H1 (cell line): ENCODE results near the gene RBM5. TPM values are rescaled to one million over a fixed set of nuclear protein-coding genes. Genes with fewer than 3 reads are reported as not detected.

Source experiments
- CTCF ChIA-PET: fragments of 300-600 bp; sonication (Branson Sonifier 250); formaldehyde crosslinking; loops from one replicate; lab custom pipeline; 2021; ENCODE audit not compliant: partially characterized antibody; lab: Charles Lee
- POLR2A ChIA-PET: fragments of 300-600 bp; sonication (Branson Sonifier 250); formaldehyde crosslinking; loops from one replicate; lab custom pipeline; 2021; ENCODE audit warnings: inconsistent platforms; ENCODE audit not compliant: partially characterized antibody; lab: Charles Lee
- DNase-seq, 2 experiments: peaks; one replicate each; pipeline versions ENCODE4 v3.0.0 to v3.0.0-alpha.2; 2010 to 2022; ENCODE audit warnings: low spot score in 2 of 2, low read depth in 1 of 2, mixed read lengths in 1 of 2
- FAIRE-seq: peaks from 2 replicates; lab custom pipeline; 2011; peaks lifted over from hg19 to GRCh38; lab: Jason Lieb, UNC
- H2AFZ ChIP-seq: 2 replicates; pipeline ENCODE4 v1.8.1; 2012; ENCODE audit warnings: low read length, inconsistent platforms
- H2AK5ac ChIP-seq: 2 replicates; pipeline ENCODE4 v1.6.1; 2013; ENCODE audit warnings: low read depth, low read length
- H2BK120ac ChIP-seq: replicated peaks from 2 replicates; pipeline ENCODE3; 2013; ENCODE audit warnings: low read depth, low read length, inconsistent platforms
- H2BK12ac ChIP-seq: 2 replicates; pipeline ENCODE4 v1.6.1; 2013; ENCODE audit warnings: low read depth, low read length
- H2BK15ac ChIP-seq: 2 replicates; pipeline ENCODE4 v1.6.1; 2013; ENCODE audit warnings: low read length
- H2BK20ac ChIP-seq: 2 replicates; pipeline ENCODE4 v1.6.1; 2013; ENCODE audit warnings: low read length
- H2BK5ac ChIP-seq: 2 replicates; pipeline ENCODE4 v1.6.1; 2013; ENCODE audit warnings: low read depth, low read length
- H3K14ac ChIP-seq: 2 replicates; pipeline ENCODE4 v1.6.1; 2013; ENCODE audit warnings: inconsistent platforms; ENCODE audit not compliant: insufficient read length
- H3K18ac ChIP-seq: 2 replicates; pipeline ENCODE4 v1.6.1; 2013; ENCODE audit warnings: low read length; ENCODE audit errors: extremely low read depth
- H3K23ac ChIP-seq: 2 replicates; pipeline ENCODE4 v1.6.1; 2013; ENCODE audit warnings: inconsistent platforms; ENCODE audit not compliant: insufficient read length
- H3K23me2 ChIP-seq: 2 replicates; pipeline ENCODE4 v1.6.1; 2013; ENCODE audit warnings: low read depth, low read length
- H3K27ac ChIP-seq: 2 replicates; pipeline ENCODE4 v1.6.1; 2011; ENCODE audit warnings: low read depth, low read length, inconsistent platforms
- H3K27me3 ChIP-seq, 4 experiments: replicated peaks in 1 of 4; 1 replicate in 1 of 4; 2 replicates in 3 of 4; pipeline versions ENCODE4 v1.6.1 to v1.8.1; 2011 to 2013; ENCODE audit warnings: low read length in 3 of 4, mild to moderate bottlenecking in 3 of 4, inconsistent platforms in 2 of 4, mixed read lengths in 2 of 4, moderate library complexity in 1 of 4; ENCODE audit not compliant: control insufficient read depth in 3 of 4, insufficient read depth in 3 of 4; ENCODE audit errors: extremely low read depth in 1 of 4
- H3K36me3 ChIP-seq, 4 experiments: 2 replicates each; pipeline versions ENCODE4 v1.6.1 to v1.8.1; 2011 to 2013; ENCODE audit warnings: mild to moderate bottlenecking in 4 of 4, low read length in 3 of 4, moderate library complexity in 2 of 4, control low read depth in 1 of 4, inconsistent platforms in 1 of 4; ENCODE audit not compliant: insufficient read depth in 4 of 4, control insufficient read depth in 2 of 4
- H3K4ac ChIP-seq: replicated peaks from 2 replicates; pipeline ENCODE3; 2013; ENCODE audit warnings: low read length, low read depth, mixed read lengths, inconsistent platforms; ENCODE audit not compliant: insufficient read length
- H3K4me1 ChIP-seq, 4 experiments: replicated peaks in 1 of 4; 1 replicate in 1 of 4; 2 replicates in 3 of 4; pipeline versions ENCODE4 v1.6.1 to v1.8.1; 2011 to 2013; ENCODE audit warnings: low read length in 3 of 4, inconsistent platforms in 2 of 4, mixed read lengths in 1 of 4; ENCODE audit not compliant: insufficient read depth in 4 of 4, control insufficient read depth in 3 of 4
- H3K4me2 ChIP-seq, 2 experiments: 2 replicates each; pipeline versions ENCODE4 v1.6.1 to v1.8.1; 2011 to 2013; ENCODE audit warnings: low read depth in 2 of 2, low read length in 2 of 2, control low read depth in 1 of 2, inconsistent platforms in 1 of 2, mild to moderate bottlenecking in 1 of 2; ENCODE audit not compliant: insufficient read depth in 1 of 2
- H3K4me3 ChIP-seq, 4 experiments: fragments of 200-600, 300-600 bp in 1 of 4; sonication (generic), shearing (Covaris generic), sonication (Bioruptor Twin) in 1 of 4; 2 replicates each; pipeline versions ENCODE4 v1.5.1 to v1.8.1; 2011 to 2016; ENCODE audit warnings: low read length in 4 of 4, low read depth in 3 of 4, control low read depth in 2 of 4, inconsistent platforms in 2 of 4, mild to moderate bottlenecking in 2 of 4, mixed read lengths in 1 of 4, moderate library complexity in 1 of 4; ENCODE audit not compliant: insufficient read depth in 2 of 4; ENCODE audit errors: extremely low read depth in 1 of 4
- H3K56ac ChIP-seq: replicated peaks from 2 replicates; pipeline ENCODE3; 2013; ENCODE audit warnings: low read depth, mild to moderate bottlenecking, mixed read lengths, low read length, inconsistent platforms; ENCODE audit not compliant: insufficient read length
- H3K79me1 ChIP-seq: 2 replicates; pipeline ENCODE4 v1.6.1; 2013; ENCODE audit warnings: low read depth, low read length, control low read depth
- H3K79me2 ChIP-seq, 2 experiments: 2 replicates each; pipeline versions ENCODE4 v1.6.1 to v1.8.1; 2012 to 2013; ENCODE audit warnings: low read length in 2 of 2, mild to moderate bottlenecking in 2 of 2, inconsistent platforms in 1 of 2; ENCODE audit not compliant: insufficient read depth in 2 of 2, control insufficient read depth in 1 of 2
- H3K9ac ChIP-seq, 4 experiments: replicated peaks in 1 of 4; 1 replicate in 1 of 4; 2 replicates in 3 of 4; pipeline versions ENCODE4 v1.6.1 to v1.8.1; 2011 to 2013; ENCODE audit warnings: low read depth in 3 of 4, low read length in 3 of 4, control low read depth in 2 of 4, mild to moderate bottlenecking in 2 of 4, moderate library complexity in 2 of 4, inconsistent platforms in 1 of 4; ENCODE audit errors: extremely low read depth in 1 of 4
- H3K9me3 ChIP-seq, 2 experiments: 2 replicates each; pipeline versions ENCODE4 v1.6.1 to v1.8.1; 2012 to 2013; ENCODE audit warnings: mild to moderate bottlenecking in 2 of 2, moderate library complexity in 2 of 2, control low read depth in 1 of 2, inconsistent platforms in 1 of 2, low read depth in 1 of 2, low read length in 1 of 2, mixed read lengths in 1 of 2; ENCODE audit not compliant: insufficient read depth in 2 of 2
- H4K20me1 ChIP-seq, 2 experiments: replicated peaks in 1 of 2; 2 replicates each; pipeline versions ENCODE3 to v1.8.1; 2011 to 2013; ENCODE audit warnings: inconsistent platforms in 2 of 2, low read length in 2 of 2, mild to moderate bottlenecking in 1 of 2; ENCODE audit not compliant: insufficient read depth in 2 of 2, control insufficient read depth in 1 of 2
- H4K5ac ChIP-seq: 2 replicates; pipeline ENCODE4 v1.6.1; 2013; ENCODE audit warnings: low read length, low read depth, mixed read lengths, inconsistent platforms; ENCODE audit not compliant: insufficient read length
- H4K8ac ChIP-seq: 2 replicates; pipeline ENCODE4 v1.8.0; 2013; ENCODE audit warnings: mild to moderate bottlenecking, moderate library complexity, low read length, inconsistent platforms; ENCODE audit not compliant: insufficient read depth; ENCODE audit errors: extremely low read depth
- H4K91ac ChIP-seq: replicated peaks from 2 replicates; pipeline ENCODE3; 2013; ENCODE audit warnings: low read length, mixed read lengths, inconsistent platforms; ENCODE audit not compliant: insufficient read length
- POLR2AphosphoS5 ChIP-seq: IDR thresholded peaks from 2 replicates; pipeline ENCODE4 v1.6.1; 2011; ENCODE audit warnings: low read depth, low read length
- RXRA ChIP-seq: IDR thresholded peaks from 2 replicates; pipeline ENCODE4 v1.6.1; 2011; ENCODE audit warnings: low read depth, mild to moderate bottlenecking, low read length, moderate library complexity; ENCODE audit not compliant: insufficient read depth
- WGBS, 2 experiments: shearing (Covaris generic) in 1 of 2; methylation state at CpG; one replicate each; pipeline versions ENCODE4 v1.1.6 to v1.1.7; 2013 to 2015; ENCODE audit warnings: low lambda C conversion rate in 2 of 2, mixed read lengths in 2 of 2, inconsistent platforms in 1 of 2, low coverage in 1 of 2, missing lambda C conversion rate in 1 of 2; ENCODE audit not compliant: insufficient replicate concordance in 2 of 2, insufficient coverage in 1 of 2, insufficient read length in 1 of 2; ENCODE audit errors: extremely low coverage in 1 of 2, missing lambda C conversion rate in 1 of 2; 5-methylcytosine and 5-hydroxymethylcytosine counted together
- polyA plus RNA-seq, 7 experiments: library from polyadenylated mRNA; depleted of rRNA in 3 of 7; stranded (reverse) in 5 of 7; unstranded in 2 of 7; fragments of >200 nt in 5 of 7; fragments of 200-250 nt in 2 of 7; gene quantifications; 1 replicate in 5 of 7; 2 replicates in 1 of 7; 4 replicates in 1 of 7; pipeline versions ENCODE4 v1.2.1 to v1.2.3, GENCODE V29; 2011 to 2013; ENCODE audit warnings: missing spikeins in 2 of 7, mixed read lengths in 2 of 7
- total RNA-seq: library from RNA; stranded (reverse); fragmentation: NEBNext Ultra II Directional; extraction: Animal tissue kit (Norgen Biotek cat#: 25700); gene quantifications from 2 replicates; pipeline ENCODE4 v1.2.1, GENCODE V29; 2021

RBM5 gene
- total and polyA plus RNA-seq, 2 of the 8 experiments (the other 6 are each of a cell fraction or from before 2014, with no cell fraction given), result 82.7 to 144 TPM

- FAIRE-seq, result no peak
- Histone ChIP-seq H3K18ac (no peak overlapping the region), H3K4me2 (no peak overlapping the region), H2BK15ac (peak overlapping the region; percentile 92; the same call in 1 of the 2 replicates), H3K23ac (no peak overlapping the region), H3K4ac (no peak overlapping the region), H3K27ac (no peak overlapping the region; the same call in 1 of the 2 replicates), H3K14ac (no peak overlapping the region), H3K9me3 (no peaks in the 10 kb centered on the region), H2AFZ (no peak overlapping the region), H2AK5ac (no peak overlapping the region), H3K36me3 (peaks cover 8 to 18% (median 13%) of the 10 kb centered on the region in 4 experiments; a peak in 7 of 8 replicates), H2BK12ac (no peak overlapping the region), H3K9ac (no peak overlapping the region), H3K27me3 (no peaks in the 10 kb centered on the region), H4K91ac (no peak overlapping the region), H2BK120ac (peak overlapping the region; percentile 41), H3K79me2 (no peaks in the 10 kb centered on the region), H2BK5ac (peak overlapping the region; percentile 35; the same call in 1 of the 2 replicates), H3K4me1 (peaks cover 4 to 32% (median 23%) of the 10 kb centered on the region in 4 experiments), H3K79me1 (no peaks in the 10 kb centered on the region), H4K8ac (peak overlapping the region; percentile 11; the same call in 1 of the 2 replicates), H3K4me3 (no peak overlapping the region), H4K5ac (no peak overlapping the region), H3K56ac (no peak overlapping the region), H3K23me2 (no peaks in the 10 kb centered on the region), H2BK20ac (no peak overlapping the region), H4K20me1 (peaks cover 2 to 12% of the 10 kb centered on the region in 2 experiments)
- POLR2A ChIA-PET, result interaction anchor here (0.6 to 11.1 kb wide), 12 partner anchors 14 to 103 kb away, joined by 3 to 133 read pairs (median 19); partner anchors contain the start of gene GNAT1
- CTCF ChIA-PET, result interaction anchor here (0.6 to 20.9 kb wide), 27 partner anchors 9 to 171 kb away, joined by 3 to 591 read pairs (median 6); partner anchors contain the start of gene GNAT1
- TF ChIP-seq POLR2AphosphoS5, result peak; percentile 53; the same call in 1 of the 2 replicates
- no peak for TF ChIP-seq RXRA
- DNase-seq, result no peak
- 93% methylated on average over 14 of the region's 14 CpGs; no CpG with 5 or more reads in 1 of the 2 experiments for WGBS, 2 experiments
These were observed 34.1 kb downstream of the RBM5 start for GRCh38 chr3:50122661-50123391.
